ENCODE measurements around the gene C8B.

GRCh38 chr1:56966698-56966999 is 834 bp upstream of the C8B start:
- no peak for TF ChIP-seq POLR2AphosphoS5 (IDR thresholded peaks at IDR 0.05)
- no peak for TF ChIP-seq CTCF (IDR thresholded peaks at IDR 0.05)

Data from prostate gland (tissue), 2 donors.